ENCODE measurements around the gene ADSS1. TPM values are rescaled to one million over a fixed set of nuclear protein-coding genes. Genes with fewer than 3 reads are reported as not detected.

The ADSS1 gene
- total RNA-seq, 1 experiment from 2014 or later, result 9.9 TPM

DNA sequence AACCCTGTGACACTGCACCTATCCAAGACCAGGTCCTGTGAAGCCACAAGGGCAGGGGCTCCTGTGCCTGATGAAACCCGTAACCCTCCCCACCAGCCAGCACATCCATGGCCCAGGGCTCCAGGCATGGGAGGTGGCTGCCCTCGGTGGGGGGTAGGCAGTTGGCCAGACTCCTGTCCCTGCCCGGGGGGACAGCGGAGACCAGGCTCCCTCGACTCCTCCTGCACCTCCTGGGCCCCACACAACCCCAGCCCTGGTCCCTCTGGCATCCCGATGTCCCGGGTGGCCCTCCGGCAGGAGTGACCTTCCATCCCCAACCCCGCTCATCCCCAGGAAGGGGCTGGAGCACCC is 60.2 kb downstream of the ADSS1 start:
- no peak for TF ChIP-seq JUND (IDR thresholded peaks at IDR 0.05)
- no peak for TF ChIP-seq SP1 (IDR thresholded peaks at IDR 0.05; ENCODE audit: low read depth)
- Histone ChIP-seq H3K9ac (ENCODE audit: low read length) (no peak overlapping the region), H4K20me1 (ENCODE audit: insufficient read depth) (no peaks in the 10 kb centered on the region), H3K9me2 (ENCODE audit: insufficient read depth) (no peaks in the 10 kb centered on the region), H3K79me2 (ENCODE audit: insufficient read depth, low read length) (peaks cover 34% of the 10 kb centered on the region; the same call in 1 of the 2 replicates), H3K27ac (ENCODE audit: low read depth, low read length) (no peak overlapping the region), H3K36me3 (ENCODE audit: control insufficient read depth in 1 of 2, insufficient read depth in 2 of 2, low read length in 2 of 2) (peaks cover under 1 to 3% of the 10 kb centered on the region in 2 experiments; a peak in 2 of 4 replicates), H3K4me3 (replicated peaks in 1 of 2; ENCODE audit: low read depth in 1 of 2, low read length in 2 of 2) (no peak overlapping the region), H3K4me2 (ENCODE audit: low read length) (no peak overlapping the region), H3K9me3 (ENCODE audit: control insufficient read depth in 1 of 2, insufficient read depth in 1 of 2, low read depth in 1 of 2, low read length in 2 of 2) (no peaks in the 10 kb centered on the region), H2AFZ (ENCODE audit: low read depth, low read length, poor library complexity, severe bottlenecking) (no peak overlapping the region), H3K27me3 (ENCODE audit: insufficient read depth, low read length) (no peaks in the 10 kb centered on the region), H3K4me1 (ENCODE audit: control insufficient read depth in 1 of 2, insufficient read depth in 2 of 2, low read length in 2 of 2) (no peaks in the 10 kb centered on the region)
- ChIA-PET CTCF (no interaction called here), POLR2A (no interaction called here), RAD21 (ENCODE audit: low non-redundant PET in 1 of 2, low total read pairs in 2 of 2, uncharacterized antibody in 2 of 2, unreplicated experiment in 2 of 2) (no interaction called here)
- intact Hi-C loops (cut with micrococcal nuclease), result no loop called here
- DNase-seq (ENCODE audit: low read depth, low spot score) (no peak), ATAC-seq (0 out of 2 replicates have a peak, but pooled peaks have one; percentile 6)
- no TSS peak for BruUV-seq (replicated peaks)

- Histone ChIP-seq H3K27ac (ENCODE audit: low read depth, low read length) (no peak overlapping the region), H3K9ac (ENCODE audit: low read length) (no peak overlapping the region), H3K9me2 (ENCODE audit: insufficient read depth) (no peaks in the 10 kb centered on the region), H3K9me3 (ENCODE audit: control insufficient read depth in 1 of 2, insufficient read depth in 1 of 2, low read depth in 1 of 2, low read length in 2 of 2) (no peaks in the 10 kb centered on the region), H3K79me2 (ENCODE audit: insufficient read depth, low read length) (peaks cover 42% of the 10 kb centered on the region; the same call in 1 of the 2 replicates), H3K36me3 (ENCODE audit: control insufficient read depth in 1 of 2, insufficient read depth in 2 of 2, low read length in 2 of 2) (peaks cover 0 to 7% of the 10 kb centered on the region in 2 experiments; a peak in 2 of 4 replicates), H4K20me1 (ENCODE audit: insufficient read depth) (no peaks in the 10 kb centered on the region), H3K4me1 (ENCODE audit: control insufficient read depth in 1 of 2, insufficient read depth in 2 of 2, low read length in 2 of 2) (no peaks in the 10 kb centered on the region), H2AFZ (ENCODE audit: low read depth, low read length, poor library complexity, severe bottlenecking) (no peak overlapping the region), H3K27me3 (ENCODE audit: insufficient read depth, low read length) (no peaks in the 10 kb centered on the region), H3K4me3 (replicated peaks in 1 of 2; ENCODE audit: low read depth in 1 of 2, low read length in 2 of 2) (no peak overlapping the region), H3K4me2 (ENCODE audit: low read length) (no peak overlapping the region)
- no TSS peak for BruUV-seq (replicated peaks)
- DNase-seq (ENCODE audit: low read depth, low spot score), result no peak
- ATAC-seq, result no peak
- TF ChIP-seq ELF1 (IDR thresholded peaks at IDR 0.05; ENCODE audit: borderline replicate concordance, low read depth), result no peak
- ChIA-PET RAD21 (ENCODE audit: low non-redundant PET in 1 of 2, low total read pairs in 2 of 2, uncharacterized antibody in 2 of 2, unreplicated experiment in 2 of 2) (no interaction called here), POLR2A (no interaction called here), CTCF (no interaction called here)
- intact Hi-C loops (cut with micrococcal nuclease), result no loop called here
These were observed 61.0 kb downstream of the ADSS1 start for GRCh38 chr14:104784846-104785707.
